Loucy (cell line): ENCODE results near the gene C3orf18.

ENCODE experiments used
- H2AFZ ChIP-seq: fragments of 200-600 bp; sonication (generic); 2 replicates; pipeline ENCODE4 v1.6.0; 2016; ENCODE audit warnings: antibody characterized with exemption, mild to moderate bottlenecking, low read length, moderate library complexity
- H3F3A ChIP-seq: fragments of 200-600 bp; 2 replicates; pipeline ENCODE4 v1.6.0; 2016; ENCODE audit warnings: antibody characterized with exemption, low read depth, mild to moderate bottlenecking
- H3K27me3 ChIP-seq: fragments of 200-600 bp; sonication (generic); 2 replicates; pipeline ENCODE4 v1.6.1; 2014; ENCODE audit warnings: low read length, mild to moderate bottlenecking; ENCODE audit not compliant: insufficient read depth, poor library complexity, severe bottlenecking
- H3K36me3 ChIP-seq: fragments of 200-600 bp; sonication (generic); 2 replicates; pipeline ENCODE4 v1.6.1; 2016; ENCODE audit warnings: low read length; ENCODE audit not compliant: insufficient read depth
- H3K4me1 ChIP-seq: fragments of 200-600 bp; sonication (generic); 2 replicates; pipeline ENCODE4 v1.5.1; 2014; ENCODE audit warnings: low read length, mild to moderate bottlenecking; ENCODE audit not compliant: insufficient read depth, poor library complexity, severe bottlenecking
- H3K4me2 ChIP-seq: fragments of 200-600 bp; sonication (generic); 2 replicates; pipeline ENCODE4 v1.6.0; 2014; ENCODE audit warnings: antibody characterized with exemption, low read length, low read depth, mild to moderate bottlenecking; ENCODE audit not compliant: poor library complexity, severe bottlenecking
- H3K4me3 ChIP-seq: fragments of 200-600 bp; sonication (generic); 2 replicates; pipeline ENCODE4 v1.5.1; 2014; ENCODE audit warnings: low read length, mild to moderate bottlenecking, mixed read lengths; ENCODE audit not compliant: poor library complexity, severe bottlenecking
- H3K79me2 ChIP-seq: fragments of 200-600 bp; sonication (generic); 2 replicates; pipeline ENCODE4 v1.6.1; 2014; ENCODE audit warnings: low read length; ENCODE audit not compliant: insufficient read depth
- H3K9ac ChIP-seq: fragments of 200-600 bp; sonication (generic); 2 replicates; pipeline ENCODE4 v1.6.0; 2014; ENCODE audit warnings: mild to moderate bottlenecking, low read depth, low read length, moderate library complexity; ENCODE audit not compliant: poor library complexity, severe bottlenecking
- H3K9me2 ChIP-seq: fragments of 200-600 bp; sonication (generic); replicated peaks from 2 replicates; pipeline ENCODE4 v1.6.1; 2016; ENCODE audit warnings: low read depth, low read length, mixed read lengths
- H3K9me3 ChIP-seq: fragments of 200-600 bp; sonication (generic); 2 replicates; pipeline ENCODE4 v1.6.1; 2014; ENCODE audit warnings: mild to moderate bottlenecking, antibody characterized with exemption, low read length, low read depth; ENCODE audit not compliant: insufficient read depth
- H4K20me1 ChIP-seq: fragments of 200-600 bp; sonication (generic); 2 replicates; pipeline ENCODE4 v1.6.0; 2014; ENCODE audit warnings: antibody characterized with exemption, low read length, mild to moderate bottlenecking; ENCODE audit not compliant: insufficient read depth, poor library complexity, severe bottlenecking
- EZH2phosphoT487 ChIP-seq: fragments of 200-600 bp; IDR thresholded peaks from 2 replicates; pipeline ENCODE4 v1.6.1; 2018; ENCODE audit warnings: antibody characterized with exemption, mild to moderate bottlenecking, moderate library complexity, borderline replicate concordance
- TF ChIP-seq, protein P1 (sequence below): fragments of 200-600 bp; sonication (generic); conservative IDR thresholded peaks from 2 replicates; pipeline ENCODE4 v1.5.1; 2014; ENCODE audit warnings: mild to moderate bottlenecking, antibody characterized with exemption, low read length

C3orf18 gene

DNA sequence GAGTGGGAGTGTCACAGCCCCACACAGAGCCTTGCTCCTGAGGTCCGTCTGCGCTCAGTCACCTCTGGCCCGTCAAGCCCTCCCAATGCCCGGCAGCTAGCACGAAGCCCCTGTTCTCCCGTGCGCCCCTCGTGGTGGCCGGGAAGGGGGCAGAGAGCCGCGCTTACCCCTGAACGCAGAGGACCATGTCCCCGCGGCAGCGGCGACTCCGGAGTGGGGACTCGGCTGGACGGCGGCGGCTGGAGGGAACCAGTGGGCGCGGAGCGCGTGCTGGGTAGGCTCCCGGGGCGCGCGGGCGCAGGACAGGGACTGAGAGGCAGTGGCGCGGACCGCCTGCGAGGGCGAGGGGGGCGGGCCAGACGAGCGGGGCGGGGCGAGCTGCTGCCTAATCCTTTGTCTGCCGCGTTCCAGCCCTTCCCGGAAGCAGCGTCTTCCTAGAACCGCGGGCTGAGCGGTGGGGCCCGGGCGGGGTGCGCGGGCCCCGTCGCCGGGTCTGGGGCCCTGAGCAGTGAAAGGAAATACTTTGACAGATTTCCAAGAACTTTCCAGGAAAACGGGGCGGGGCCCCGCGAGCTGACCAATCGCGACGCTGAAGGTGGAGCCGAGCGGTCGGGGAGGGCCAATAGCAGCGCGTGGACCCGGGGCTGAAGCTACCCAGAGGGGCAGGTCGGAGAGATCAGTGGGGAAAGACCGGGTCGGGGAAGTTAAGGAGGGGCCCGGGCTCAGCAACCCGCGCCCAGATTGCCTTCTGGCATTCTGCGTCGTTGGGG, 44.1 kb upstream of the C3orf18 start, which contains the start of gene CISH:
CISH (minus strand) TSS at position 311 of the 770 bp plus-strand sequence; CDS start at position 187, 124 bp downstream.
- Histone ChIP-seq H4K20me1 (no peaks in the 10 kb centered on the region), H3K4me2 (peak within 1 kb of the TSS; percentile 86), H3K4me1 (peaks cover 24% of the 10 kb centered on the region), H3K9me2 (no peaks in the 10 kb centered on the region), H3K27me3 (no peaks in the 10 kb centered on the region), H3K4me3 (peak within 1 kb of the TSS; percentile 78), H3K9me3 (no peaks in the 10 kb centered on the region), H3F3A (no peaks in the 10 kb centered on the region), H2AFZ (peak within 1 kb of the TSS; percentile 96), H3K36me3 (no peaks in the 10 kb centered on the region), H3K9ac (peak within 1 kb of the TSS; percentile 66), H3K79me2 (no peaks in the 10 kb centered on the region)
- TF ChIP-seq, protein P1, sequence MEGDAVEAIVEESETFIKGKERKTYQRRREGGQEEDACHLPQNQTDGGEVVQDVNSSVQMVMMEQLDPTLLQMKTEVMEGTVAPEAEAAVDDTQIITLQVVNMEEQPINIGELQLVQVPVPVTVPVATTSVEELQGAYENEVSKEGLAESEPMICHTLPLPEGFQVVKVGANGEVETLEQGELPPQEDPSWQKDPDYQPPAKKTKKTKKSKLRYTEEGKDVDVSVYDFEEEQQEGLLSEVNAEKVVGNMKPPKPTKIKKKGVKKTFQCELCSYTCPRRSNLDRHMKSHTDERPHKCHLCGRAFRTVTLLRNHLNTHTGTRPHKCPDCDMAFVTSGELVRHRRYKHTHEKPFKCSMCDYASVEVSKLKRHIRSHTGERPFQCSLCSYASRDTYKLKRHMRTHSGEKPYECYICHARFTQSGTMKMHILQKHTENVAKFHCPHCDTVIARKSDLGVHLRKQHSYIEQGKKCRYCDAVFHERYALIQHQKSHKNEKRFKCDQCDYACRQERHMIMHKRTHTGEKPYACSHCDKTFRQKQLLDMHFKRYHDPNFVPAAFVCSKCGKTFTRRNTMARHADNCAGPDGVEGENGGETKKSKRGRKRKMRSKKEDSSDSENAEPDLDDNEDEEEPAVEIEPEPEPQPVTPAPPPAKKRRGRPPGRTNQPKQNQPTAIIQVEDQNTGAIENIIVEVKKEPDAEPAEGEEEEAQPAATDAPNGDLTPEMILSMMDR: peak; percentile 67
- TF ChIP-seq EZH2phosphoT487: no peak

DNA sequence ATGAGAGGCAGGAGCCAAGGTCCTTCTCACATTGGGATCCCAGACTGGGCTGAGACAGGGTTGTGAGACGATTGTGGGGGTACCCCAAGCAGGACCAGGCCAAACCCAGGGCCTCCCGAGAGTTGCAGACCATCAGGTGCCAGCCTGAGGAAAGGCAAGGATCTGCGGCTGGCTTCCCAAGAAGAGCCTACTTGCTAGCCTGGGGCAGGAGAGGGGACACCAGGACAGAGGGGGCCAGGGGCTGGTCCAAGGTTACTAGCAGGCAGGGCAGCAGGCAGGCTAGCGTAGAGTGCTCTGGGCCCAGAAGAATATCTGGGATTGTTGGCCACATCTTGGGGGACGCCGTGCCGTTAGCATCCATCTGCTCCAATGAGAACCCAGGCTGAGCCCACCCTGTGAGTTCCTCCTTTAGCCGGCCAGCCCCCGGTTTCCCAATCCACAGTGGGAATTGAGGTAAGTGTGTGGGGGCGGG, 43.5 kb upstream of the C3orf18 start:
- TF ChIP-seq EZH2phosphoT487: no peak
- TF ChIP-seq, protein P1: no peak
- H3K36me3 ChIP-seq: no peaks in the 10 kb centered on the region
- peak overlapping the region; percentile 86 for H3K4me2 ChIP-seq
- peak overlapping the region; percentile 96 for H2AFZ ChIP-seq
- H3K4me1 ChIP-seq: peaks cover 18% of the 10 kb centered on the region
- H4K20me1 ChIP-seq: no peaks in the 10 kb centered on the region
- H3K27me3 ChIP-seq: no peaks in the 10 kb centered on the region
- no peaks in the 10 kb centered on the region for H3F3A ChIP-seq
- peak overlapping the region; percentile 78 for H3K4me3 ChIP-seq
- no peaks in the 10 kb centered on the region for H3K9me2 ChIP-seq
- no peaks in the 10 kb centered on the region for H3K9me3 ChIP-seq
- H3K9ac ChIP-seq: peak overlapping the region; percentile 66
- H3K79me2 ChIP-seq: no peaks in the 10 kb centered on the region

- Histone ChIP-seq H3K4me2 (peak overlapping the region; percentile 86), H3K79me2 (no peaks in the 10 kb centered on the region)
Measured at GRCh38 chr3:50610181-50610971, 42.8 kb upstream of the C3orf18 start.

More at GRCh38 chr3:50610181-50610971, 42.8 kb upstream of the C3orf18 start:
- Histone ChIP-seq H3K36me3 (no peaks in the 10 kb centered on the region), H3K4me1 (peaks cover 17% of the 10 kb centered on the region), H3K9me3 (no peaks in the 10 kb centered on the region), H2AFZ (no peak overlapping the region), H4K20me1 (no peaks in the 10 kb centered on the region), H3F3A (no peaks in the 10 kb centered on the region), H3K4me3 (peak overlapping the region; percentile 78), H3K9me2 (no peaks in the 10 kb centered on the region), H3K9ac (peak overlapping the region; percentile 66), H3K27me3 (no peaks in the 10 kb centered on the region)
- TF ChIP-seq, protein P1: no peak
- no peak for TF ChIP-seq EZH2phosphoT487
